ENCODE measurements around the gene CUBN.

Gene CUBN

DNA sequence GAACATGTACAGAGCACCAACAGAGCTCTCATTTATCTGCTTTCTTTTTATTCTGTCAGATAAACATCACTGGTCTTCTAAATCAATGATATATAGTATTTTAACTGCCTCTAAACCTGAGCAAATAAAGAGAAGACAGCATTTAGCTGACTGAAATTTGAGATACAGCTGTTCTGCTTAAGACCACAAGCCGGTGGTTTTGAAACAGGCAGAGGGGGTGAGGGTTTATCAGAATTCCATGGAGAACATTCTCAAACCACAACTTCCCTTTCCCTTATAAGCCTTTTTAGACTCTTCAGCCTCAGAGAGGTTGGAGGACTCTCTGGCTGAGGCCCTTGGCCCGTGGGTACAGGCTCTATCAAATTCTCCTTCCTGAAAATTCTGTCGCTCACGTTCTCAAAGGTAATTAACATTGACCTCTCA, 225.0 kb downstream of the CUBN start:
- DNase-seq: no peak

DNA sequence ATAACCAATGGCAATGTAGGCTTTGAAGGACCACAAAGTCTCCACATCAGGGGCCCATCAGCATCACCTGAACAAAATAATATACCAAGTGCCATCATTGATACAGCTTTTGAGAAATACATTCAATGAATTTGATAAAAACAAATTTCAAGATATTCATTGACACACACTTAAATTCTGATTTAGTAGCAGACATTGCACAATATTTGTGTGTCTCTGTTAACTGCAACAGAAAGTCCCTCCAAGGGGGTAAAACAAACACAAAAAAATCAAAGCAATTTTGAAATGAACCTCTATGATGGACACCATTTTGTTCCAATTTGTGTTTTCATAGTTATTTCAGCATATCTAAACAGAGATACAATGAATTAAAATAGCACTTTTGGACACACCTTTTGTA, 225.6 kb downstream of the CUBN start:
- no peak for DNase-seq

DNA sequence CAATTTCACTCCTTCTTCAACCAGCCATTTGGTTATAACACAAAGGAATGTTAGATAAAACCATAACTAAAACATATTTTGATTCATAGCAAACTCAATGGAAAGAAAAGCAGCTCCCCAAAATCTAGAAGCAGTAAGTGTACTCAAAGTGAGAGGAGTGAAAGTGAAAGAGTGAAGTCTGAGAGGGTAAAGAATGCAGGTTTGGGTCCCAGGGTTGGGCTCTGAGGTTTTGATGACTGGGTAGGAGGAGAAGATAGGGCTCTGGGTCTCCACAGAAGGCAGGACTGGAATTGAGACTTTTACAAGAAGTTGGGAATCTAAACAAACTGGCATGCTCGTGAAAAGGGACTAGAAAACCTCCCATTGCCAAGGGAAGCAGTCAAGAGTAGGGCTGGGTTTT, 227.0 kb downstream of the CUBN start:
- DNase-seq: no peak

DNA sequence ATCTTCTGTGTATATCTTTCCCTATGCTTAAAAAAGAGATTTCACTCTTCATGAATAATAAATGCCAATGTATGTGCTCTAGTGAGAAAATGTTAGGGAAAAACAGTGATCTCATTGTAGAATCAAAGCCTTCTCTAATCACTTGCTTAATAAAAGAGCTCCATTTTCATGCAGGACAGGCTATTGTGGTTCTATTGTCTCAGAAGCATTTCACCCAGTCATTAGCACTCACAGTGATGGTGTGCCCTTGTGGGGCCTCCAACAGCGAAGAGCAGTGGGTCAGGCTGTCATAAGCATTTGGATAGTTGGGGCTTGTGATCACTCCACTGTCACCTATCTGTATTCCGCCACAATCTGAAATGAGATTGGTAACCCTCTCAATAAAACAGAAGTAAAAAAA, 228.5 kb downstream of the CUBN start:
- DNase-seq: no peak

DNA sequence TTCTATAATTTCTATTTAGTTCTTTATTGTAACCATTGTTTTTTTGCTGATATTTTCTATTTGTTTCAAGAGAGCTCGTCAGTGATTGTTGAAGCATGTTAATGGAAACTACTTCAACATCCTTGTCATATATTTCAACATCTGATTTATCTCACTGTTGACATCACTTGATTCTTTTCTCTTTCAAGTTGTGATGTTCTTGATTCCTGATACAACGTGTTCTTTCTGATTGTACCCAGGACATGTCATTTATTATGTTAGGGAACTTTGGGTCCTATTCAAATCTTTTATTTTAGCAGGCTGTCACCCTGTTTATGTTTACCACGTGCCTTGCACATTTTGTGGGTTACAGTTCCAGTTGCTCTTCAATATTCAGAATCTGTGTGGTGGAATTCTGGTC, 232.6 kb downstream of the CUBN start:
- no peak for DNase-seq

DNA sequence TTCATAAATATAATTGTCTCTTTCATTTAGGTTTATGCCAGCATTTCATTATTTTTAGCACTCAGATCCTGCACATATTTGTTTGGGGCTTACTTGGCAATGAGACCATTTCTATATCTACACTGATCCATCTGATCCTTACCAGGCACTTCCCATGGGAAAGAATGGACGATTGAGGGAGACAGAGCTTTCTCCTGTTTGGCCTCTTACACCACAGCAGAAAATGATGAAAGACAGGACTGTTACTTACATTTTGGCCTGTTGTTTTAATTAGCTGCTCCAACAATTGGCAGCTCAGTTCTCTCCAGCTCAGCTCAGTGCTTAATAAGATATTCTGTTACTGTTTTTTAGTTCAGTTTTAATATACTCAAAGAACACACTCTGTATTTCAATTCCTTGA, 234.8 kb downstream of the CUBN start:
- DNase-seq: no peak

DNA sequence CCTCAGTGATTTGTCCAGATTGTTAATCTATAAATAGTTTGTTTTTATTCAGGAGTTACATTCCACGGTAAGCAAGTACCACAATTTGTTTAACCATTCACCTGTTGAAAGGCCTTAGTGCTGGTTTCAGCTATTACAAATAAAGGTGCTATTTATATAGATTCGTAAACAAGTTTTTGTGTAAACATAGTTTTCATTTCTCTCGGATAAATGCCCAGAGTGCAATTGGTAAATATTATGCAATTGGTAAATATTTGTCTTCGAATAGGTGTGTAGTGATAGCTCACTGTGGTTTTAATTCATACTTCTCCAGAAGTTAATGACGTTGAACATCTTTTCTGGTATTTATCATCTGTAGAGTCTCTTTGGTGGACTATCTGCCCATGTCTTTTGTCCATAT, 235.9 kb downstream of the CUBN start:
- DNase-seq: no peak

DNA sequence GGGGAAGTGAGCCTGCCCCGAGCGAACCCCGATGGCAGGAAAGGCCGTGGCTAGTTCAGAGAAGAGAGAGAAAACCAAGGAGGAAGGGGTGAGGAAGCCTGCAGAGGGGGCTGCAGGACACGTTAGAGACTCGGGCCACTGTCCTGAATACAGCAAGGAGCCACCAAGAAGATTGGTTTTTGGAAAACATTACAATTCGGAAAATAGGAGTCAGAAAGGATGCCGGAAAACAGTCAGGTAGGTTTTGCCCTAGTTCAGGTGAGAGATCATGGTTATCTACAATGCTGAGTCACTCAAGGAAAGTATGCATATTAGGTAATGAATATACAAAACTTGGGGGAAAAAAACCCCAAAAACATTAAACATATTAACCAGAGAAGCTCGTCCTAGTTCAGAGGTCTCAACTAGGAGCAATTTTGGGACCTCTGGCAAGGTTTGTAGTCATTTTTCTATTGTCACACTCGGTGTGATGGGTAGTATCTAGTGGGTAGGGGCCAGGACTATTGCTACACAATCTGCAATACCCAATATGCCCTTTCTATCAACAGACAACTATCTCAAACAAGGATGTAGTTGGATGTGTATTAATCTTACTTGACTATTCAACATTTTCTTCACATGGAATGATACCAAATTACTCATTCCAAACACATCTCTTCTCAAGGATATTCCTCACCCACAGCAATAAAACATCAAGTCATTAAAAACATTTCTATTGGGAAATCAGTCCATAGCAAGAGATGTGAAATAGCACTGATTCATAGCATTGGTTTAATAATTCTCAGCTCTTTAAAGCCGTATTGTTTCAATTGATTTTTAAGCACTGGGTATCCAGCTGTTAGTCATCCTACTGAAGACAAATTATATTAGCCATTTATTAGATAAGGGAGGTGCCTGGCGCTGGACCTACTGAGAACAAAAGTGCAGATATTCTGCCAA, 238.0 kb downstream of the CUBN start:
- DNase-seq: no peak

DNA sequence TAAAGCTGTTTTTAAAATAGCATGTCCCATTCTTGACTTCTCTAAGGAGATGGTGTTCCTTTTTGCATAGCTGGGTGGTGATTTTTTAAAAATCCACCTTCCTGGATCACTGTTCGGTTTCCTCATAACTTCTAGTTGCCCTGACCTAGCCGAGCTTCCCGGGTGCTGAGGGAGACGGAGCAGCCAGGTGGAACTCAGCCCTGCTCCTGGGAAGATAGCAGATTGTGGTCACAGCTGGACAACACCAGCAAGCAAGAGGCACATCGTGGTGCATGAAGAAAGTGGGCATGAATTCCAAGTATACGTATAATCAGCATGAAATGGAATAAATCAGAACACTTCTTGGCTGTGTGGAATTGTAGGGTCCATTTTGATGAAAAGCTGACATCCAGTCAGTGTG, 238.9 kb downstream of the CUBN start:
- DNase-seq: no peak

DNA sequence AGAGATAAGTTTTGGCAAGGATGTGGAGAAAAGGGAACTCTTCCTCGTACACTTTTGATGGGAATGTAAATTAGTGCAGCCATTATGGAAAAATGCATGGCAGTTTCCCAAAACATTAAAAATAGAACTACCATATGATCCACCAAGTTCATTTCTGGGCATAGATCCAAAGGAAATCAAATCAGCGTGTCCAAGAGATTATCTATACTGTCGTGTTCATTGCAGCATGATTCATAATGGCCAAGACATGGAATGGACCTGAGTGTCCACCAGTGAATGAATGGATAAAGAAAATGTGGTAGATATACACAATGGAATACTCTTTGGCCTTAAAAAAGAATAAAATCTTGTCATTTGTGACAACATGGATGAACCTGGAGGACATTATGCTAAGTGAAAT, 242.0 kb downstream of the CUBN start:
- DNase-seq: no peak

DNA sequence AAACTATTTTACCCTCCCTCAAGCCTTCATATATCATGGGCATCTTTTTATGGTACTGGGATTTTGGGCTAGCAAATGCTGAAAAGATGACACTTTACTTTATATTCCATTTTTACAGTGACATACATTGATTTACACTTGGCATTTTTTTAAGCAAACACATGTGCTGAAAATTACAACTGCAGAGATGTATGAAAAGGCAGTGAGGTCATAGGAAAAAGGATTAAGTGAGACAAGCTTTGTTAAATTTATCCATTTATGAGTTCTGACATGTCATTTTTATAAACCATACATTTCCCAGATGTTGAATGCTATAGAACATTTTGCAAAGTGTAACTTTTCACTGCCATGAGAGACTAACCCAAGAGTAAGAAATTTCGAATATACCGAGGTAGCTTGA, 243.6 kb downstream of the CUBN start:
- no peak for DNase-seq

DNA sequence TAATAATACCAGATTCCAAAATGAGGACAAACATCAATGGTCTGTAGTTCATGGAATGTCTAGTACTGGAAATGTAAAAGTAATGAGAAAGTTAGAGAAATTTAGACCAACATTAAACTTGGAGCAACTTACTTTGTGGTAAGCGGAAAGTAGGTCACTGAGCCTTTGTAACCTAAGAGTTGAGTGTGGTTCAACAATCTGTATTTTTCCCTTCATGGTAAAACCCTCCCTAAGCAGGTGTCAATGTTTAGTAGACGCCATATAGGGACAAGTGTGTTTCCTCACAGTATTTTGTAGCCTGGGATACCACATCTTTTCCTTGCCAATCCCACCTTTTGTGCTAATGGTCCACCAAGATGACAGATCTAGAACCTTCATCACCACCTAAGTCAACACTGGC, 245.1 kb downstream of the CUBN start:
- DNase-seq: no peak

DNA sequence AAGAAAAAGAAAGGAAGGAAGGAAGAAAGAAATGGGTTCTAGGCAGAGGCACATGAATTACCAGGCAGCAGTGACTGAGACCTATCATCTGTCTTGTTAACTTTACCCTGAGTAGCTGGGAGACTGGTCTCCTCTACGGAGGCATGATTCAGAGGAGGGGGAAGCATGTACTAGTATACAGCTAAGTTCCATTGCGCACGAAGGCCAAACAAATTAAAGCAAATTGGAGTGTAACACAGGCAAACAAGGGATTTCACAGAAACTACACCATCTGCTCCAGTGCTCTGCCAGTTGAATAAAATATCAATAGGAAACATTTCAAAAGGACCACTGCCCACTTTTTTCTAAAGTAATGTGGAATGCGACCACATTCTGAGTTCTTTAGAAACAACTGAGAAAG, 246.5 kb downstream of the CUBN start:
- no peak for DNase-seq

DNA sequence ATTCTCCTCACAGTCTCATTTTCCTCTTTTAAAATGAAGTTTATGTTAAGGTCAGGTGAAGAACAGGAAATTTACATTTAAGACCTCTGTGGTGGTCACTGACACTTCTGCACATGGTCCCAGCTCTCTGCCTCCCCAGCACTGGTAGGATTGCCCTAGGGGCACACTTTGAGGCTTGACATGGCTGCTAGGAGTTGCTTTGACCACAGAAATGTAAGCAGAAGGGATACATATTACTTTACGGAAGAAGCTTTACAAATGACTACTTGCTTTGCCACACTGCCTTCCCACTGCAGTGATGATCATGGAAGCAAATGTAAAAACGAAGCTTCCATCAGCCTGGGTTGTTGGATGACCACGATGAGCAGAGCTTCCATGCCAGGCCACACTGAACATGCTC, 259.3 kb downstream of the CUBN start:
- no peak for DNase-seq

DNA sequence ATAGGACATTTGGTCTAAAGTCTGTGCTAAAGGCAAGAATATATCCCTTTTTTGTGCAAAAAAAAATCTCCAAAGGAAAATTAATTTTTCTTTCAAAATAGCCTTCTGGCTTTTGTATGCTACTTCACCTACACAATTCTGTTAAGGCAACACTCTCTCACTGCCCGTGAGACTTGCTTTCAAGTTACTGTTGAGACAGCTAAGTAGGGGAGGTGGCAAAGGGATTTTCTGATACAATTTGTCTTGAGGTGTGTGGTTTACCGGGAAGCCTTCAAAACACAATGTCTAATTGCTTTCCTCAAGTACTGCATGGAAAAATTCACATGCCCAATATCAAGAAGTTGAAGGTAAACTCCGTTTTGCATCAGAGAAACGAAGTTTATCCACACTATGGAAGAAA, 261.6 kb downstream of the CUBN start:
- DNase-seq: no peak

DNA sequence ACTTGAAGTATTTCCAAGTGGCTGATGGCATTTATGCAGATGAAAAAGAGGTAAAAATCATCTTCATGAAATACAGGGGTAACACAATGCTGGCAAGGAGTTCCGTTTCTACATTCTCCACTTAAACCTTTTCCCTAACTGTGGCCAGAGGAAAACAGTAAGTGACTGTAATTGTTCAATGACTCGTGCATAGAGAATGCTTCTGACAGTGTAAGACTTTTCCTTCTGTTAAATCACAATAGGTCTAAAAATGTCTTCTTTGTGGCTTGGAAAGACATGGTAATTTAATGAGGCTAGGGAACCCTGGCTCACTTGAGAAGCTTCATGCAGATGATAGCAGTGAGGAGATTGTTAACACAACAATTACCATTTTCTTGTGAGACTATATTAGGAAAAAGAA, 262.1 kb downstream of the CUBN start:
- no peak for DNase-seq

DNA sequence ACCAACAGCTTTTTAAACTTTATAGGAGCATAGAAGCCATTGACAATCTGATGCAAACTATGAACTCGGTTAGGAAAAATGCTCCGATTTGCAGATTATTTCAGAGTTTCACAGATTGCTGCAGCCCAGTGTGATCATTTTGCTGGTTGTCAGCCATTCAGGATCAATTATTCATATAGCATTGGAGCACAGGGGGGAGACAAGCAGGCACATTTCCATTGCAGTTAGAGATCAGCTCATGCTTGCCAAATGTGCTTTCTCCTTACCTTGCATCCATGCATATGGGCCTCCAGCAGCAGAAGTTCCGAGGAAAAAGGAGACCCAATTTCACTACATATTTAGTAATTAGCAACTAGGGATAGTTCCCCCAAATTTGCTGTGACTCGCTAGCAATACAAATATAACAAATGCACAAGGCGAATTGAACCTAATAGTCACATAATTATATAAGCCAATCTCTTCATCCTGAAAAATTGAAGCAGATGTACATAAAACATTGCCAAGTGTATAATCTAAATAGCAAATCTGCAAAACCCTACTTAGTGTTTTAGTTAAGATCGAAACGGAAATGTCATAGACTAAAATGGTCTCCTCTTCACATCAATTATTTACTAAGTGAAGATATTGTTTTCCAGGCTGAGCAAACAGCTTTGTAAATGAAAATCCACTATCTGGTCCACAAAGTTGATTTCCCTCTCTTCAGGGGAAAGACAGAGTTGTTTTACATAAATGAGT, 262.9 kb downstream of the CUBN start:
- no peak for DNase-seq

DNA sequence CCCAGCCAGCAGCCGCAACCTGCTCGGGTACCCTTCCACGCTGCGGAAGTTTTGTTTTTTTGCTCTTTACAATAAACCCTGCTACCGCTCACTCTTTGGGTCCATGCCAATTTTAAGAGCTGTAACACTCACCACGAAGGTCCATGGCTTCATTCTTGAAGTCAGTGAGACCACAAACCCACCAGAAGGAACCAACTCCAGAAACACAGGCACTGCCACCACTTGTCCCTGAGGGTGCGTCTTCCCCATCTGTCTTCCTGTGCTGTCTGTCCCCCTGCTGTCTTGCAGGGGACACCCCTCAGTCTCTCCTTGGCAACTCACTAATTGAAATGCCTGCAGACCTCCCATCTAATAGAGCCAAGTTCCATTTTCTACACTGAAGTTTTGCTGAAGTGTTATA, 263.8 kb downstream of the CUBN start:
- DNase-seq: no peak

DNA sequence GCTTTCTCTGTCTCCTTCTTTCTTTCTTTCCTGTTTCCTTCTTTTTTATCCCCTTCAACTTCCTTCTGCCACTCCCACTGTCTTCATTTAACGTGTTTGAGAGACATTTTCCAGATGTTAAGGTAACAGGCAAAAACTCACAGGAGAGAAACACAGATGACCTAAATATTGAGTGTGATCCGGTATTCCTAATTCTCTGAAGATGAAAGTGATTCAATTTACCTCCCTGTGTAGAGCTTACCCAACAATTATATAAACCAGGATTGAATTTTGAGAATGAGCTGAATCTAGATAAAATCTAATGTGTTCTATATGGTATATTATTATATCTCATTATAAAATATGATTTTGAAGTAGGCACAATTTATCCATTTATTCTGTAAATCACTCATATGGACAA, 265.8 kb downstream of the CUBN start:
- DNase-seq: no peak

DNA sequence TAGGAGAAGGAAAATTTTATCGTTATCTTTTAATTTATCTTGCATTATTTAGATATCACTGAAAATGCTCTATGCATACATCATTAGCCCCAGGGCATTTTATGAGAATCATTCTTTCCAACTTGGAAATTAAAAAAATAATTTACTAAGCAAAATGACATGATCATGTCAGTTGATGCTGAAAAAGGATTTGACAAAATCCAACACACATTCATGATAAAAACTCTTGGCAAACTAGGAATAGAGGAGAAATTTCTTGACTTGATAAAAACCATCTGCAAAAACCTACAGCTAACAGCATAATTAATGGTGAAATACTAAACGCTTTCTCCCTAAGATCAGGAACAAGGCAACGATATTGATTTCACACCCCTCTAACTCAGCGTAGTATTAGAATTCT, 272.2 kb downstream of the CUBN start:
- no peak for DNase-seq

DNA sequence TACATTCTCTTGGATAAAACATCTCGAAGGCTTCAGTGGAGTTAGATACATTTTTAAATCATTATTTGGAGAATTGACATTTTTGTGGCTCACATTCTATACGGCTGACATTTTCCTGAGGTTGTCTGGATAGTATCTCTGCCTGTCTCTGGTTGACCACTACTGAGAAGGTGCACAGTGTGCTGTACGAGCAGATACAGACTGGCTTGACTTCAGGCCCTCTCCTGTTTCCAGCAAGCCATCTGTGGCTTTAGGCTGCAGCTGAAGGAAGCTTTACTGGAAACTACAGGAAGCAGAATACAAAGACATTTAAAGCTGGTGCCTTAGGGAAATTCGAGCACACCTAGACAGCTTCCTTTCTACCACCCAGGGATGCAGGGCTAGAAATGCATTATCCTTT, 273.0 kb downstream of the CUBN start:
- no peak for DNase-seq

DNA sequence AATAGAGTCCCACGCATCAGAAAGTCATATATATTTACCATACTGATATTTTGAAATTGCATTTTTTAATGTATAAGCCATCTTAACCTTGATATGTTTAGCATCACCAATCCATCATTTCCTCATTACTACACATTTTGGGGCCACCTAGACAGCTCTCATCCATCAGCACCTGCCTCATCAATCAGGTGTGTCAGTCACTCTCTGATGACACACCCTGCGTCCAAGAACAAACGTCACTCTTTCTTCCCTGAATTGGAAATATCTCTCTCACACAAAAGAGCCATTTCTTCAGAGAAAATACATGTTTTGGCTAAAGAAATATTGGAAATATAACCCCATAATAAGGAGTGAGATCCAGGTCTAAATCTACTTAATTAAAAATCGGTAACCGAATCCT, 273.5 kb downstream of the CUBN start:
- no peak for DNase-seq

DNA sequence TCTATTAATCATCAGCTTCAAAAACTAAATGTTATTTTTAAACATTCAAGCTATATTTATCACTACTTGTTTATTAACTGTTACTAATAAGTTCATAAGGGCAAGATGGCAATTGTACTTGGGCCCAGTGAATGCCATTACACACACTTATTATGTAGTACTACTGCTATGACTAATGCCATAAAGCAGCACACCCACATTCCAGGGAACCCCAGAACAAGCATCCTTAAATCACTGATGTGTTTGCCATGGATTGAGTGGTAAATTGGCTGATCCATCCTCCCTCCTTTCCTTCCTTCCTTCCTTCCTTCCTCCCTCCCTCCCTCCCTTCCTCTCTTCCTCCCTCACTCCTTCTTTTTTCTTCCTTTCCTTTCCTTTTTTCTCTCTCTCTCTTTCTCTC, 275.0 kb downstream of the CUBN start:
- DNase-seq: no peak

DNA sequence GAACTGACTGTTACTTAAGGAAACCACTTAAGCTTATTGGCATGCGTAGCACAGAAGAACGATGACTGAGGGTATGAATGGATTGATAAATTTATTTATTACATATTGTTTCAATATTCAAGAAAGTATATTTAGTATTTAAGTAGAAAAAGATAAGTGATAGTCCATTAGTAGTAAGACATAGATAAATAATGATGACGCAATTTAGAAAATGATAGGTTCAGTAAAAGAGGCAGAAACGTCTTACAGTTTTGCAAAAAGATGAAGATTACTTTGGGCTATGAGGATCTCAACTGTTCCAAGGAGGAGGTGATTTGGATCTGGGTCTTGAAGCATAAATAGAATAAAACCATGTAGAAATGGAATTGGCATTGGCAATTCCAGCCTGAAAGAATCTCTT, 275.8 kb downstream of the CUBN start:
- no peak for DNase-seq

DNA sequence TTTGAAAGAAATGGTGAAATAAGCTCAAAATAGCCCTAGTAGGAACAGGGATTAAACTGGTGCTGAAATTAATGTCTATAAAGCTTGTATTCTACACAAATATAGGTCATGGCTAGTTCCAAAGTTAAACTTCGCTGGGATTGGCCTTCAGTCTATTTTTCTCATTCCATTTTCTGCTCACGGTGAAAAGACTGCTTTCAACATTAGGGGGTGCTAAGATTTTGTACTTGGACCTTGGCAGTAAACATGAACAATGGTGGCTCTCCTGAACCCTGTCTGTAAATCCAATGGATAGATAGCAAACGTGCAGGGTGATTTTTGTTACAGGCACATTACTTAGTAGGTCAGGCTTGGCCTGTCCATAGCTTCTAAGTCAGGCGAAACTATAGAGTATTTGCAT, 276.4 kb downstream of the CUBN start:
- no peak for DNase-seq
